ENCODE data around the gene CDH4. TPM values are rescaled to one million over a fixed set of nuclear protein-coding genes. Genes with fewer than 3 reads are reported as not detected.

CDH4 gene
- polyA plus RNA-seq, 1 donor (not counting 4 experiments of a cell fraction or from before 2014, with no cell fraction given) = 2.2 TPM

DNA sequence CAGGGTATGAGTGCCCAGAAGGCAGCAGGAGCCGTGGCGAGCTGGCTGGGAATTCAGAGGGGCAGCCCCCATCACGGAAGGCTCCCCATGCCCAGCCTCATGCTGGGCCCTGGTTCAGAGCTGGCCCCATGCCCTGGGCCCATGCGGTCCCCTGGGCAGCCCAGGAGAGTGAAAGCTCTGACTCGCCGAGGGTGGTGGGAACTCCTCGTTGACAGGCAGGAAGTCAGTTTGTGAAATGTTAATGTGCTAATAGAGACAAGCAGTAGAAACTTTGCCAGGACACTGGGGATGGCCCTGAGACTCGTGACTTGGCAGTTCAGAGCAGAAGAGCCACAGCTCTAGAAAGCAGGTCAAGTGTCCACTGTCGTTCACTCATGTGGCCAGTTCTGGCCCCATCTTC lies 460.6 kb downstream of the CDH4 start:
- Histone ChIP-seq H3K36me3 (ENCODE audit: control insufficient read depth in 2 of 2, extremely low read depth in 1 of 2, insufficient read depth in 2 of 2, low read length in 2 of 2) (peaks cover 0 to 1% of the 10 kb centered on the region in 2 experiments), H3K27me3 (ENCODE audit: control insufficient read depth, extremely low read depth, insufficient read depth, low read length) (peaks cover 10% of the 10 kb centered on the region), H3K9me3 (ENCODE audit: control insufficient read depth, low read depth, low read length) (peaks cover 3% of the 10 kb centered on the region), H3K27ac (ENCODE audit: control insufficient read depth, insufficient read depth, low read length) (no peak overlapping the region), H3K9me1 (ENCODE audit: control insufficient read depth, extremely low read depth, insufficient read depth, low read length) (no peaks in the 10 kb centered on the region), H3K4me2 (ENCODE audit: control insufficient read depth, extremely low read depth, insufficient read depth, low read depth, low read length) (no peak overlapping the region), H4K20me1 (ENCODE audit: control insufficient read depth, extremely low read depth, insufficient read depth, low read length) (peaks cover 2% of the 10 kb centered on the region), H3K9ac (ENCODE audit: control insufficient read depth, extremely low read depth, insufficient read depth, low read length) (no peak overlapping the region), H3K79me2 (ENCODE audit: control insufficient read depth, insufficient read depth, low read length) (no peaks in the 10 kb centered on the region), H2AFZ (ENCODE audit: control insufficient read depth, low read length) (no peak overlapping the region), H3K4me1 (ENCODE audit: control insufficient read depth, extremely low read depth, insufficient read depth, low read length) (no peaks in the 10 kb centered on the region), H3K4me3 (ENCODE audit: control insufficient read depth in 2 of 3, extremely low read depth in 1 of 3, insufficient read depth in 2 of 3, low read depth in 1 of 3, low read length in 3 of 3) (no peak overlapping the region)
- TF ChIP-seq EZH2 (IDR thresholded peaks at IDR 0.05; ENCODE audit: low read length) = no peak
- no peak for TF ChIP-seq CTCF (optimal IDR thresholded peaks at IDR 0.05 in 1 of 3, IDR thresholded peaks at IDR 0.05 in 1 of 3, conservative IDR thresholded peaks at IDR 0.05 in 1 of 3; ENCODE audit: extremely low read depth in 1 of 3, insufficient read depth in 2 of 3, low read length in 3 of 3)
- FAIRE-seq (no peak), DNase-seq (ENCODE audit: low read depth, low spot score) (no peak)
- dilution Hi-C loops (cut with MboI; ENCODE audit: extremely low pct_ligation_motif_present, low sequenced_read_pairs) = no loop called here

- no peak overlapping the region for H3K9ac ChIP-seq (ENCODE audit: control insufficient read depth, extremely low read depth, insufficient read depth, low read length)
- H3K36me3 ChIP-seq (ENCODE audit: control insufficient read depth in 2 of 2, extremely low read depth in 1 of 2, insufficient read depth in 2 of 2, low read length in 2 of 2) = no peaks in the 10 kb centered on the region
- no peak overlapping the region for H3K4me3 ChIP-seq (ENCODE audit: control insufficient read depth in 2 of 3, extremely low read depth in 1 of 3, insufficient read depth in 2 of 3, low read depth in 1 of 3, low read length in 3 of 3)
- H3K9me3 ChIP-seq (ENCODE audit: control insufficient read depth, low read depth, low read length) = peaks cover 3% of the 10 kb centered on the region
- H3K27me3 ChIP-seq (ENCODE audit: control insufficient read depth, extremely low read depth, insufficient read depth, low read length) = peaks cover 28% of the 10 kb centered on the region
- peaks cover 6% of the 10 kb centered on the region for H3K4me1 ChIP-seq (ENCODE audit: control insufficient read depth, extremely low read depth, insufficient read depth, low read length)
- no peaks in the 10 kb centered on the region for H4K20me1 ChIP-seq (ENCODE audit: control insufficient read depth, extremely low read depth, insufficient read depth, low read length)
- no peak for TF ChIP-seq EZH2 (IDR thresholded peaks at IDR 0.05; ENCODE audit: low read length)
- no peak for TF ChIP-seq CTCF (optimal IDR thresholded peaks at IDR 0.05 in 1 of 3, IDR thresholded peaks at IDR 0.05 in 1 of 3, conservative IDR thresholded peaks at IDR 0.05 in 1 of 3; ENCODE audit: extremely low read depth in 1 of 3, insufficient read depth in 2 of 3, low read length in 3 of 3)
- DNase-seq (ENCODE audit: low read depth, low spot score) = no peak
- no peak overlapping the region for H3K27ac ChIP-seq (ENCODE audit: control insufficient read depth, insufficient read depth, low read length)
- H3K9me1 ChIP-seq (ENCODE audit: control insufficient read depth, extremely low read depth, insufficient read depth, low read length) = no peaks in the 10 kb centered on the region
- FAIRE-seq = no peak
- H3K4me2 ChIP-seq (ENCODE audit: control insufficient read depth, extremely low read depth, insufficient read depth, low read depth, low read length) = no peak overlapping the region
- dilution Hi-C loops (cut with MboI; ENCODE audit: extremely low pct_ligation_motif_present, low sequenced_read_pairs) = no loop called here
- no peaks in the 10 kb centered on the region for H3K79me2 ChIP-seq (ENCODE audit: control insufficient read depth, insufficient read depth, low read length)
- H2AFZ ChIP-seq (ENCODE audit: control insufficient read depth, low read length) = no peak overlapping the region
Measured at GRCh38 chr20:61718361-61719005, 466.4 kb downstream of the CDH4 start.

Measured in keratinocyte (primary cell).